ENCODE results near the gene RIIAD1.

DNA sequence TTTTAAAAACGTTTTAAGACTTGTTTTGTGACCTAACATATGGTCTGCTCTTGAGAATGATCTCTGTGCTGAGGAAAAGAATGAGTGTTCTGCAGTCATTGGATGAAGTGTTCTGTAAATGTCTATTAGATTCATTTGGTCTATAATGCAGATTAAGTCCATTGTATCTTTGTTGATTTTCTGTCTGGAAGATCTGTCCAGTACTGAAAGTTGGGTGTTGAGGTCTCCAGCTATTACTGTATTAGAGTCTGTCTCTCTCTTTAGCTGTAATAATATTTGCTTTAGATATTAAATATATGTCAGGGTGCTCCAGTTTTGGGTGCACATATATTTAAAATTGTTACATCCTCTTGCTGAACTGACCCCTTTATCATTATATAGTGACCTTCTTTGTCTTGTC, 47.9 kb upstream of the RIIAD1 start:
- TF ChIP-seq, protein P1, sequence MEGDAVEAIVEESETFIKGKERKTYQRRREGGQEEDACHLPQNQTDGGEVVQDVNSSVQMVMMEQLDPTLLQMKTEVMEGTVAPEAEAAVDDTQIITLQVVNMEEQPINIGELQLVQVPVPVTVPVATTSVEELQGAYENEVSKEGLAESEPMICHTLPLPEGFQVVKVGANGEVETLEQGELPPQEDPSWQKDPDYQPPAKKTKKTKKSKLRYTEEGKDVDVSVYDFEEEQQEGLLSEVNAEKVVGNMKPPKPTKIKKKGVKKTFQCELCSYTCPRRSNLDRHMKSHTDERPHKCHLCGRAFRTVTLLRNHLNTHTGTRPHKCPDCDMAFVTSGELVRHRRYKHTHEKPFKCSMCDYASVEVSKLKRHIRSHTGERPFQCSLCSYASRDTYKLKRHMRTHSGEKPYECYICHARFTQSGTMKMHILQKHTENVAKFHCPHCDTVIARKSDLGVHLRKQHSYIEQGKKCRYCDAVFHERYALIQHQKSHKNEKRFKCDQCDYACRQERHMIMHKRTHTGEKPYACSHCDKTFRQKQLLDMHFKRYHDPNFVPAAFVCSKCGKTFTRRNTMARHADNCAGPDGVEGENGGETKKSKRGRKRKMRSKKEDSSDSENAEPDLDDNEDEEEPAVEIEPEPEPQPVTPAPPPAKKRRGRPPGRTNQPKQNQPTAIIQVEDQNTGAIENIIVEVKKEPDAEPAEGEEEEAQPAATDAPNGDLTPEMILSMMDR (IDR thresholded peaks at IDR 0.05), result no peak
- TF ChIP-seq EP300 (IDR thresholded peaks at IDR 0.05) (no peak), POLR2AphosphoS5 (IDR thresholded peaks at IDR 0.05) (no peak)

All from stomach (tissue), 4 donors.